Measurements from ENCODE around the gene MCF2L2.

GRCh38 chr3:183203670-183204069, 224.7 kb downstream of the MCF2L2 start:
- no peak for TF ChIP-seq CTCF (IDR thresholded peaks at IDR 0.05)
- TF ChIP-seq ZFX (IDR thresholded peaks at IDR 0.05; ENCODE audit: borderline replicate concordance), result no peak

Data from 22Rv1 (cell line).